Smooth muscle cell (in vitro differentiated cells): Measurements from ENCODE around the gene PREP. TPM values are rescaled to one million over a fixed set of nuclear protein-coding genes. Genes with fewer than 3 reads are reported as not detected.

Experiments
- DNase-seq: peaks from one replicate; lab custom pipeline; 2025; ENCODE audit not compliant: unreplicated experiment; lab: John Stamatoyannopoulos, UW
- H2AFZ ChIP-seq: fragments of 200-600 bp; sonication (generic); 2 replicates; pipeline ENCODE4 v1.6.0; 2016; ENCODE audit warnings: antibody characterized with exemption, low read depth, mild to moderate bottlenecking
- H3F3A ChIP-seq: fragments of 200-600 bp; sonication (generic); 2 replicates; pipeline ENCODE4 v1.6.0; 2017; ENCODE audit warnings: antibody characterized with exemption, low read depth
- H3K27ac ChIP-seq: fragments of 200-600 bp; sonication (generic); 2 replicates; pipeline ENCODE4 v1.5.1; 2016; ENCODE audit warnings: low read depth, mild to moderate bottlenecking
- H3K27me3 ChIP-seq: fragments of 200-600 bp; sonication (generic); 2 replicates; pipeline ENCODE4 v1.6.1; 2016; ENCODE audit warnings: low read depth, mild to moderate bottlenecking
- H3K36me3 ChIP-seq: fragments of 200-600 bp; sonication (generic); 2 replicates; pipeline ENCODE4 v1.5.1; 2016; ENCODE audit warnings: low read depth
- H3K4me1 ChIP-seq: fragments of 200-600 bp; sonication (generic); 2 replicates; pipeline ENCODE4 v1.5.1; 2016; ENCODE audit warnings: low read depth
- H3K4me2 ChIP-seq: fragments of 200-600 bp; sonication (generic); 2 replicates; pipeline ENCODE4 v1.6.0; 2016; ENCODE audit warnings: mild to moderate bottlenecking
- H3K4me3 ChIP-seq: fragments of 200-600 bp; sonication (generic); 2 replicates; pipeline ENCODE4 v1.5.1; 2016; ENCODE audit warnings: mild to moderate bottlenecking
- H3K79me2 ChIP-seq: fragments of 200-600 bp; sonication (generic); 2 replicates; pipeline ENCODE4 v1.6.0; 2016; ENCODE audit warnings: low read depth, mild to moderate bottlenecking
- H3K9ac ChIP-seq: fragments of 200-600 bp; sonication (generic); 2 replicates; pipeline ENCODE4 v1.6.0; 2016; ENCODE audit warnings: low read depth
- H3K9me3 ChIP-seq: fragments of 200-600 bp; sonication (generic); replicated peaks from 2 replicates; pipeline ENCODE4 v1.5.1; 2016; ENCODE audit warnings: low read depth
- H4K20me1 ChIP-seq: fragments of 200-600 bp; sonication (generic); 2 replicates; pipeline ENCODE4 v1.6.0; 2016; ENCODE audit warnings: low read depth
- CTCF ChIP-seq: fragments of 200-600 bp; sonication (generic); IDR thresholded peaks from 2 replicates; pipeline ENCODE4 v1.5.1; 2017; ENCODE audit warnings: borderline replicate concordance, mild to moderate bottlenecking, antibody characterized with exemption; ENCODE audit not compliant: insufficient read depth, poor library complexity, severe bottlenecking
- WGBS: methylation state at CpG from one replicate; pipeline ENCODE4 v1.1.7; 2016; ENCODE audit warnings: low lambda C conversion rate; 5-methylcytosine and 5-hydroxymethylcytosine counted together
- polyA plus RNA-seq: library from polyadenylated mRNA; unstranded; fragments of >200 nt; fragmentation: Nextera tagmentation; extraction: Ambion mirVana; gene quantifications from 2 replicates; pipeline ENCODE4 v1.2.1, GENCODE V29; 2016
- total RNA-seq: library from RNA; depleted of rRNA; stranded (reverse); fragments of >200 nt; gene quantifications from 2 replicates; pipeline ENCODE4 v1.2.3, GENCODE V29; 2014

The PREP gene
- total and polyA plus RNA-seq, 2 experiments from 2014 or later: 23.4 to 33.2 TPM

GRCh38 chr6:105259913-105260889 lies 142.7 kb downstream of the PREP start:
- no peak for DNase-seq
- WGBS: 74% methylated on average over 13 of the region's 13 CpGs

GRCh38 chr6:105258816-105259215 lies 144.1 kb downstream of the PREP start:
- no peak overlapping the region for H2AFZ ChIP-seq

More at GRCh38 chr6:105259913-105260889, 142.7 kb downstream of the PREP start:
- H3K79me2 ChIP-seq: no peaks in the 10 kb centered on the region
- no peak overlapping the region for H3K27ac ChIP-seq
- H3K4me2 ChIP-seq: no peak overlapping the region
- peaks cover 11% of the 10 kb centered on the region for H3K4me1 ChIP-seq
- H3K27me3 ChIP-seq: peaks cover 3% of the 10 kb centered on the region
- H2AFZ ChIP-seq: no peak overlapping the region
- no peaks in the 10 kb centered on the region for H4K20me1 ChIP-seq
- H3K36me3 ChIP-seq: no peaks in the 10 kb centered on the region
- no peak for TF ChIP-seq CTCF
- no peaks in the 10 kb centered on the region for H3F3A ChIP-seq
- no peak overlapping the region for H3K9ac ChIP-seq
- no peaks in the 10 kb centered on the region for H3K9me3 ChIP-seq
- H3K4me3 ChIP-seq: no peak overlapping the region

GRCh38 chr6:105257340-105257739 lies 145.5 kb downstream of the PREP start:
- Histone ChIP-seq H3K4me1 (peaks cover 11% of the 10 kb centered on the region), H4K20me1 (no peaks in the 10 kb centered on the region), H3K9me3 (no peaks in the 10 kb centered on the region), H3K9ac (no peak overlapping the region), H3K27ac (no peak overlapping the region), H2AFZ (no peak overlapping the region), H3K4me3 (no peak overlapping the region), H3K27me3 (peaks cover 3% of the 10 kb centered on the region), H3K79me2 (no peaks in the 10 kb centered on the region), H3F3A (no peaks in the 10 kb centered on the region), H3K36me3 (no peaks in the 10 kb centered on the region), H3K4me2 (no peak overlapping the region)
- no peak for DNase-seq
- TF ChIP-seq CTCF: no peak

More at GRCh38 chr6:105258816-105259215, 144.1 kb downstream of the PREP start:
- Histone ChIP-seq H3K27ac (no peak overlapping the region), H3K79me2 (no peaks in the 10 kb centered on the region), H3K4me1 (peaks cover 11% of the 10 kb centered on the region), H3K27me3 (peaks cover 3% of the 10 kb centered on the region), H3F3A (no peaks in the 10 kb centered on the region), H3K4me3 (no peak overlapping the region), H3K4me2 (no peak overlapping the region), H3K9me3 (no peaks in the 10 kb centered on the region), H3K9ac (no peak overlapping the region), H3K36me3 (no peaks in the 10 kb centered on the region), H4K20me1 (no peaks in the 10 kb centered on the region)
- 72% methylated on average over 5 of the region's 5 CpGs for WGBS
- no peak for TF ChIP-seq CTCF
- no peak for DNase-seq
